GOT3 (cell line): ENCODE measurements around the gene POLG.
A peak's percentile ranks its signal among the peaks of the same experiment; 100 is the strongest.

Experiments used
- DNase-seq: peaks from one replicate; lab custom pipeline; 2025; ENCODE audit warnings: mixed read lengths; lab: John Stamatoyannopoulos, UW

Gene POLG

GRCh38 chr15:89370120-89370977 lies 35.7 kb upstream of the POLG start:
- DNase-seq, result no peak

GRCh38 chr15:89369341-89369947 lies 34.8 kb upstream of the POLG start:
- no peak for DNase-seq

GRCh38 chr15:89368566-89369223 lies 34.1 kb upstream of the POLG start:
- no peak for DNase-seq

- DNase-seq, result no peak
These were observed 33.1 kb upstream of the POLG start for GRCh38 chr15:89367485-89368451.

GRCh38 chr15:89366656-89367393 lies 32.2 kb upstream of the POLG start:
- no peak for DNase-seq

GRCh38 chr15:89365462-89366065 lies 30.9 kb upstream of the POLG start:
- no peak for DNase-seq

GRCh38 chr15:89364741-89365450 lies 30.3 kb upstream of the POLG start:
- no peak for DNase-seq

- no peak for DNase-seq
These were observed 29.7 kb upstream of the POLG start for GRCh38 chr15:89364341-89364740.

- no peak for DNase-seq
These were observed 29.1 kb upstream of the POLG start for GRCh38 chr15:89363770-89364169.

GRCh38 chr15:89363133-89363532 lies 28.5 kb upstream of the POLG start:
- DNase-seq, result no peak

- DNase-seq, result no peak
These were observed 27.8 kb upstream of the POLG start for GRCh38 chr15:89362203-89363101.

- peak; percentile 12 for DNase-seq
These were observed 27.0 kb upstream of the POLG start for GRCh38 chr15:89361451-89362202.

- DNase-seq, result no peak
These were observed 25.8 kb upstream of the POLG start for GRCh38 chr15:89360294-89360971.

GRCh38 chr15:89359471-89360293 lies 25.1 kb upstream of the POLG start:
- DNase-seq, result no peak

GRCh38 chr15:89358755-89359439 lies 24.3 kb upstream of the POLG start:
- DNase-seq, result peak; percentile 22

GRCh38 chr15:89358435-89358754 lies 23.8 kb upstream of the POLG start:
- no peak for DNase-seq
